Stomach smooth muscle (tissue), 2 donors: Measurements from ENCODE around the gene TAF11L13.
"Not testable (repeated sequence)": the region's sequence is repeated elsewhere in the genome, so short reads cannot be mapped to it uniquely, and the experiment has no call there.

Experiments
- H3K27ac ChIP-seq: one replicate; pipeline ENCODE4 v1.7.0; 2013; ENCODE audit warnings: mild to moderate bottlenecking, low read length, inconsistent platforms
- H3K27me3 ChIP-seq, 2 donors: one replicate each; pipeline ENCODE4 v1.7.0; 2013; ENCODE audit warnings: low read length in 2 of 2; ENCODE audit not compliant: insufficient read depth in 2 of 2, control insufficient read depth in 1 of 2
- H3K36me3 ChIP-seq, 2 donors: one replicate each; pipeline ENCODE4 v1.7.0; 2013; ENCODE audit warnings: low read length in 2 of 2; ENCODE audit not compliant: control insufficient read depth in 2 of 2, insufficient read depth in 2 of 2
- H3K4me1 ChIP-seq: one replicate; pipeline ENCODE4 v1.7.0; 2013; ENCODE audit warnings: low read length; ENCODE audit not compliant: control insufficient read depth, insufficient read depth
- H3K4me3 ChIP-seq, 2 donors: one replicate each; pipeline ENCODE4 v1.7.0; 2013; ENCODE audit warnings: low read length in 2 of 2
- H3K9ac ChIP-seq, 2 donors: one replicate each; pipeline ENCODE4 v1.7.0; 2013; ENCODE audit warnings: low read length in 2 of 2, mild to moderate bottlenecking in 1 of 2
- H3K9me3 ChIP-seq, 2 donors: one replicate each; pipeline ENCODE4 v1.7.0; 2013; ENCODE audit warnings: low read length in 2 of 2; ENCODE audit not compliant: control insufficient read depth in 2 of 2
- donor health status: healthy.
- donor health status: Pancreatic carcinoma.

TAF11L13 gene

DNA sequence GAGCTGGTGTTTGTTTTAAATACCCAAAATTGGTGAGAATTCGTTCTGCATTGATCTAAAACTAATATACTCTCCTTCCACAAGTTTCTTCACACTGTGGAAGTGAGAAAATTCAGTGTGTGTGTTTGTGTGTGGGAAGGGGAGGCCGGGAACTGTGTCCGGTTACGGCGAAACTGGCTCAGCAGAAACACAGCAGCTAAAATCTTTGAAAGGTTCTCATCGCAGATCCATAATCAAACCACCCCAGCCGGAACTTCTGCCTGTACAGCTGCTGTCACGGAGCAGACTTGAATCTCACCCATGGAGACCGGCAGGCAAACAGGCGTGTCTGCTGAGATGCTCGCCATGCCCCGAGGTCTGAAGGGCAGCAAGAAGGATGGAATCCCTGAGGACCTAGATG lies at the start of gene TAF11L13:
Gene TAF11L13, plus strand, starts transcription at position 301 of the 400 bp plus-strand sequence.
- H3K4me1 ChIP-seq = not testable (repeated sequence)

DNA sequence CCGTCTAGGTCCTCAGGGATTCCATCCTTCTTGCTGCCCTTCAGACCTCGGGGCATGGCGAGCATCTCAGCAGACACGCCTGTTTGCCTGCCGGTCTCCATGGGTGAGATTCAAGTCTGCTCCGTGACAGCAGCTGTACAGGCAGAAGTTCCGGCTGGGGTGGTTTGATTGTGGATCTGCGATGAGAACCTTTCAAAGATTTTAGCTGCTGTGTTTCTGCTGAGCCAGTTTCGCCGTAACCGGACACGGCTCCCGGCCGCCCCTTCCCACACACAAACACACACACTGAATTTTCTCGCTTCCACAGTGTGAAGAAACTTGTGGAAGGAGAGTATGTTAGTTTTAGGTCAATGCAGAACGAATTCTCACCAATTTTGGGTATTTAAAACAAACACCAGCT lies 46.2 kb upstream of the TAF11L13 start, which contains the start of gene TAF11L7:
Gene TAF11L7, minus strand, starts transcription at position 101 of the 400 bp plus-strand sequence.
- H3K4me1 ChIP-seq, H3K9me3 ChIP-seq, H3K27ac ChIP-seq, H3K27me3 ChIP-seq, H3K36me3 ChIP-seq, H3K4me3 ChIP-seq, H3K9ac ChIP-seq: not testable (repeated sequence)

More for the DNA sequence above, at the start of gene TAF11L13:
- not testable (repeated sequence) for H3K27me3 ChIP-seq, H3K27ac ChIP-seq, H3K36me3 ChIP-seq, H3K4me3 ChIP-seq, H3K9me3 ChIP-seq, H3K9ac ChIP-seq

DNA sequence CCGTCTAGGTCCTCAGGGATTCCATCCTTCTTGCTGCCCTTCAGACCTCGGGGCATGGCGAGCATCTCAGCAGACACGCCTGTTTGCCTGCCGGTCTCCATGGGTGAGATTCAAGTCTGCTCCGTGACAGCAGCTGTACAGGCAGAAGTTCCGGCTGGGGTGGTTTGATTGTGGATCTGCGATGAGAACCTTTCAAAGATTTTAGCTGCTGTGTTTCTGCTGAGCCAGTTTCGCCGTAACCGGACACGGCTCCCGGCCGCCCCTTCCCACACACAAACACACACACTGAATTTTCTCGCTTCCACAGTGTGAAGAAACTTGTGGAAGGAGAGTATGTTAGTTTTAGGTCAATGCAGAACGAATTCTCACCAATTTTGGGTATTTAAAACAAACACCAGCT lies 41.0 kb upstream of the TAF11L13 start, which contains the start of gene TAF11L8:
Gene TAF11L8, minus strand, starts transcription at position 101 of the 400 bp plus-strand sequence.
- not testable (repeated sequence) for H3K36me3 ChIP-seq, H3K27ac ChIP-seq, H3K4me1 ChIP-seq, H3K9me3 ChIP-seq, H3K27me3 ChIP-seq, H3K9ac ChIP-seq, H3K4me3 ChIP-seq

DNA sequence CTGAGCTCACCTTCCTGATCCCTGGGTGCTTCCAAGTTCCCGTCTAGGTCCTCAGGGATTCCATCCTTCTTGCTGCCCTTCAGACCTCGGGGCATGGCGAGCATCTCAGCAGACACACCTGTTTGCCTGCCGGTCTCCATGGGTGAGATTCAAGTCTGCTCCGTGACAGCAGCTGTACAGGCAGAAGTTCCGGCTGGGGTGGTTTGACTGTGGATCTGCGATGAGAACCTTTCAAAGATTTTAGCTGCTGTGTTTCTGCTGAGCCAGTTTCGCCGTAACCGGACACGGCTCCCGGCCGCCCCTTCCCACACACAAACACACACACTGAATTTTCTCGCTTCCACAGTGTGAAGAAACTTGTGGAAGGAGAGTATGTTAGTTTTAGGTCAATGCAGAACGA lies 37.6 kb upstream of the TAF11L13 start, which contains the start of gene TAF11L9:
Gene TAF11L9, minus strand, starts transcription at position 140 of the 400 bp plus-strand sequence.
- not testable (repeated sequence) for H3K36me3 ChIP-seq, H3K9ac ChIP-seq, H3K4me3 ChIP-seq, H3K27me3 ChIP-seq, H3K4me1 ChIP-seq, H3K9me3 ChIP-seq, H3K27ac ChIP-seq

DNA sequence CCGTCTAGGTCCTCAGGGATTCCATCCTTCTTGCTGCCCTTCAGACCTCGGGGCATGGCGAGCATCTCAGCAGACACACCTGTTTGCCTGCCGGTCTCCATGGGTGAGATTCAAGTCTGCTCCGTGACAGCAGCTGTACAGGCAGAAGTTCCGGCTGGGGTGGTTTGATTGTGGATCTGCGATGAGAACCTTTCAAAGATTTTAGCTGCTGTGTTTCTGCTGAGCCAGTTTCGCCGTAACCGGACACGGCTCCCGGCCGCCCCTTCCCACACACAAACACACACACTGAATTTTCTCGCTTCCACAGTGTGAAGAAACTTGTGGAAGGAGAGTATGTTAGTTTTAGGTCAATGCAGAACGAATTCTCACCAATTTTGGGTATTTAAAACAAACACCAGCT lies 34.2 kb upstream of the TAF11L13 start, which contains the start of gene TAF11L10:
Gene TAF11L10, minus strand, starts transcription at position 101 of the 400 bp plus-strand sequence.
- H3K27ac ChIP-seq, H3K9me3 ChIP-seq, H3K9ac ChIP-seq, H3K36me3 ChIP-seq, H3K27me3 ChIP-seq, H3K4me3 ChIP-seq, H3K4me1 ChIP-seq: not testable (repeated sequence)

DNA sequence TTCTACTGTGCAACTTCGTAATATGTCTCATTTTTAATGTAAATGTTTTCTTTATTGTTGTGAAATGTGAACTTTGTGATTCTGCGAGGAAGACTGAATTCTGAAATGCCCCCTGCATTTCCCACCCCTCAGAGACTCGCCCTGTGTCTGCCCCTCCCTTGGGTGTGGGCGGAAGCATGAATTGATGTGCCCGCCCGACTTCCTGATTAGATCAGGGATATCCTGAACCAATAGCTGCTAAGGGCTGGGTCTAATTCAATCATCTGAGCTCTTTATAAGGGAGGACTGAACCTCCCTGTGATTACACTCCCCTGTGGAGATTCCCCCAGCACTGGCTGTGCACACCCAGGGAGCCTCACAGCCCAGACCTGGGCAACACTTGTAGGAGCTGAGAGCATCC lies 28.0 kb upstream of the TAF11L13 start, which contains the start of gene TAF11L11:
Gene TAF11L11, plus strand, starts transcription at position 304 of the 400 bp plus-strand sequence.
- H3K4me1 ChIP-seq, H3K4me3 ChIP-seq, H3K36me3 ChIP-seq, H3K27ac ChIP-seq, H3K27me3 ChIP-seq, H3K9ac ChIP-seq, H3K9me3 ChIP-seq: not testable (repeated sequence)

DNA sequence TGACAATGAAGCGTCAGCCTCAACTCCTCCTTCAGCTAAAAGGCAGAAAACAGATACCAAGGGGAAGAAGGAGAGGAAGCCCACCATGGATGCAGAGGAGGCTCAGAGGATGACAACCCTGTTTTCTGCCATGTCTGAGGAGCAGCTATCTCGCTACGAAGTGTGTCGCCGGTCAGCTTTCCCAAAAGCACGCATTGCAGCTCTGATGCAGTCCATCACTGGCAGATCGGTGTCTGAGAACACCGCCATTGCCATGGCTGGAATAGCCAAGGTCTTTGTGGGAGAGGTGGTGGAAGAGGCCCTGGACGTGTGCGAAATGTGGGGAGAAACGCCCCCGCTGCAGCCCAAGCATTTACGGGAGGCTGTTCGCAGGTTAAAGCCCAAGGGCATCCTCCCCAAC lies 26.9 kb upstream of the TAF11L13 start:
- no peaks in the 10 kb centered on the region for H3K4me1 ChIP-seq
- no peak overlapping the region for H3K9ac ChIP-seq
- no peaks in the 10 kb centered on the region for H3K36me3 ChIP-seq
- no peak overlapping the region for H3K27ac ChIP-seq
- H3K27me3 ChIP-seq = no peaks in the 10 kb centered on the region
- H3K4me3 ChIP-seq = no peak overlapping the region
- H3K9me3 ChIP-seq = no peaks in the 10 kb centered on the region

DNA sequence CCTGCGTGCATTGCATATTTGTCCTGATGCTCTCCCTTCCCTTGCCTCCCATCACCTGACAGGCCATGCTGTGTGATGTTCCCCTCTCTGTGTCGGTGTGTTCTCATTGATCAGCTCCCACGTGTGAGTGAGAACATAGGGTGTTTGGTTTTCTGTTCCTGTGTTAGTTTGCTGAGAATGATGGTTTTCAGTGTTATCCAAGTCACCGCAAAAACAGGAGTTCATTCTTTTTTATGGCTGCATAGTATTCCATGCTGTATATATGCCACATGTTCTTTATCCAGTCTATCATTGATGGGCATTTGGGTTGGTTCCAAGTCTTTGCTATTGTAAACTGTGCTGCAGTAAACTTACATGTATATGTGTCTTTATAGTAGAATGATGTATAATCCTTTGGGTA lies 24.4 kb upstream of the TAF11L13 start:
- not testable (repeated sequence) for H3K9ac ChIP-seq, H3K36me3 ChIP-seq, H3K4me3 ChIP-seq, H3K9me3 ChIP-seq, H3K4me1 ChIP-seq, H3K27ac ChIP-seq, H3K27me3 ChIP-seq

DNA sequence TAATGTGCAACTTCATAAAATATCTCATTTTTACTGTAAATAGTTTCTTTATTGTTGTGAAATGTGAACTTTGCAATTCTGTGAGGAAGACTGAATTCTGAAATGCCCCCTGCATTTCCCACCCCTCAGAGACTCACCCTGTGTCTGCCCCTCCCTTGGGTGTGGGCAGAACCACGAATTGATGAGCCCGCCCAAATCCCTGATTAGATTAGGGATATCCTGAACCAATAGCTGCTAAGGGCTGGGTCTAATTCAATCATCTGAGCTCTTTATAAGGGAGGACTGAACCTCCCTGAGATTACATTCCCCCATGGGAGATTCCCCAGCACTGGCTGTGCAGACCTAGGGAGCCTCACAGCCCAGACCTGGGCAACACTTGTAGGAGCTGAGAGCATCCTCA lies 21.8 kb upstream of the TAF11L13 start, which contains the start of gene TAF11L12:
Gene TAF11L12, plus strand, starts transcription at position 301 of the 400 bp plus-strand sequence.
- not testable (repeated sequence) for H3K4me1 ChIP-seq, H3K9ac ChIP-seq, H3K36me3 ChIP-seq, H3K4me3 ChIP-seq, H3K9me3 ChIP-seq, H3K27me3 ChIP-seq, H3K27ac ChIP-seq

DNA sequence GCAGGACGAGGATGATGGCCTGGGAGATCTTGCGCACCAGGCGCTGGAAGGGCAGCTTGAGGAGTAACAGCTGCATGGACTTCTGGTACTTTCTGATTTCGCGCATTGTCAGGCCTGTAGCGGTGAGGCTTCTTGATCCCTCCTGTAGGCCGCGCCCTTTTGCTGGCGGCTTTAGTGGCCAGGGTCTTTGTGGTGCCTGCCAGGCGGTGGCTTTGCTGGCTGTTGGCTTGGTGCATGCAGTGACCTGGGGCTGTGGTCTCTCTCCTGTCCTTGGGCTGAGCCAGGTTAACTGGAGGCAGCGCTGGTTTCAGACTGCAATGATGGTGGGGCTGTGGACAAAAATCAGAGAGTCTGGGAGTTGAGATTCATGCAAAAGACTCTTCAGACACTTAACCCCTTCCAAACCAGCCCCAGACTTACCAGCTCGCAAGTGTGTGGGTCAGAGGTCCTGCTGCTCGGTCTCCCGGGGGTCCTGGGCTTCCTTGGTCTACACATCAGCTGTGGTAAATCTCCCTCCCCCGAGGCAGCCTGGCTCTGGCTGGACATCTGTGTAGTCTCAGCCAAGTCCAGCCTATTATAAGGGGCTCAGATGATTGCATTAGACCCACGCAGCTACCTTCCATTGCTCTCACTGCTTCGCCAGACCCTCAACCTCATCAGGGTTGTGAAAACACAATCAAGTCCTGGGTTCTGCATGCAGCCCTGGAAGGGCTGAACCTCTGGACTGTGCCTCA lies 16.8 kb upstream of the TAF11L13 start:
- H3K36me3 ChIP-seq = no peaks in the 10 kb centered on the region
- no peak overlapping the region for H3K4me3 ChIP-seq
- no peak overlapping the region for H3K9ac ChIP-seq
- H3K27me3 ChIP-seq = no peaks in the 10 kb centered on the region
- H3K9me3 ChIP-seq = no peaks in the 10 kb centered on the region
- no peaks in the 10 kb centered on the region for H3K4me1 ChIP-seq
- H3K27ac ChIP-seq = no peak overlapping the region

DNA sequence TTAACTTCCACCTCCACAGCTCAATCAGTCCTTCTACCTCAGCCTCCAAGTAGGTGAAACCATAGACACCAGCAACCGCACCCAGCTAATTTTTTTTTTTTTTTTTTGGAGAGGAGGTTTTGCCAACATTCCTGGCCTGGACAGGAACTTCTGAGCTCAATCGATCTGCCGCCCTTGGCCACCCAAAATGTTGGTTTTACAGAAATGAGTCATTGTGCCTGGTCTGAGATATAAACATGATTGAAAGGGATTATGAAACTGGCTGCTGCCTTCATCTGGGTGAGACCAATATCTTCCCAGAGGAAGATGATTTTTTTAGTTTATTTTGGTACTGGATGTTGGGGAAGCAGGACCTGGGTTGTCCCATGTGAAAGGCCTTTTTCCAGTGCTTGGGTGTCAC lies 12.5 kb upstream of the TAF11L13 start:
- H3K9ac ChIP-seq = no peak overlapping the region
- no peaks in the 10 kb centered on the region for H3K4me1 ChIP-seq
- H3K4me3 ChIP-seq = no peak overlapping the region
- no peaks in the 10 kb centered on the region for H3K9me3 ChIP-seq
- no peaks in the 10 kb centered on the region for H3K36me3 ChIP-seq
- no peaks in the 10 kb centered on the region for H3K27me3 ChIP-seq
- no peak overlapping the region for H3K27ac ChIP-seq
